Naive thymus-derived CD4-positive, alpha-beta T cell (primary cell): ENCODE results near the gene EXOSC10. TPM values are rescaled to one million over a fixed set of nuclear protein-coding genes. Genes with fewer than 3 reads are reported as not detected.
"Not testable (repeated sequence)": the region's sequence is repeated elsewhere in the genome, so short reads cannot be mapped to it uniquely, and the experiment has no call there.

Experiments used
- ATAC-seq: fragments of 150-1000 bp; cut with Tn5 transposase; 2 replicates; pipeline ENCODE4 v1.10.0; 2021; ENCODE audit warnings: mild to moderate bottlenecking, moderate library complexity
- CTCF ChIA-PET: fragments of 350-600 bp; sonication (Branson Sonifier 250); formaldehyde crosslinking; loops from one replicate; lab custom pipeline; 2021; ENCODE audit warnings: antibody characterized with exemption; lab: Charles Lee
- POLR2A ChIA-PET: fragments of 350-600 bp; sonication (Branson Sonifier 250); formaldehyde crosslinking; loops from one replicate; lab custom pipeline; 2021; ENCODE audit warnings: antibody characterized with exemption, inconsistent platforms; lab: Charles Lee
- DNase-seq, 9 donors: peaks; one replicate each; pipeline versions ENCODE4 v3.0.0 to v3.0.0-alpha.2; 2020 to 2022; ENCODE audit warnings: mixed read lengths in 1 of 9
- H3K27ac ChIP-seq: one replicate; pipeline ENCODE4 v1.7.0; 2013; ENCODE audit warnings: mild to moderate bottlenecking, low read depth, low read length, moderate library complexity
- H3K27me3 ChIP-seq, 2 donors: one replicate each; pipeline ENCODE4 v1.7.0; 2013; ENCODE audit warnings: low read length in 2 of 2, mild to moderate bottlenecking in 2 of 2, moderate library complexity in 2 of 2; ENCODE audit not compliant: control insufficient read depth in 2 of 2, insufficient read depth in 2 of 2
- H3K36me3 ChIP-seq, 3 experiments: 1 replicate in 2 of 3; 2 replicates in 1 of 3; pipeline ENCODE4 v1.7.0; 2013; ENCODE audit warnings: low read length in 3 of 3, mild to moderate bottlenecking in 3 of 3, moderate library complexity in 1 of 3; ENCODE audit not compliant: insufficient read depth in 3 of 3, control insufficient read depth in 2 of 3
- H3K4me1 ChIP-seq, 2 donors: one replicate each; pipeline ENCODE4 v1.7.0; 2013; ENCODE audit warnings: low read length in 2 of 2, mild to moderate bottlenecking in 2 of 2, moderate library complexity in 1 of 2; ENCODE audit not compliant: control insufficient read depth in 2 of 2, insufficient read depth in 2 of 2
- H3K4me3 ChIP-seq: 2 replicates; pipeline ENCODE4 v1.7.0; 2013; ENCODE audit warnings: mild to moderate bottlenecking, low read length
- H3K9me3 ChIP-seq, 3 experiments: 1 replicate in 2 of 3; 2 replicates in 1 of 3; pipeline ENCODE4 v1.7.0; 2013; ENCODE audit warnings: low read length in 3 of 3; ENCODE audit not compliant: control insufficient read depth in 2 of 3
- H3K27ac Mint-ChIP-seq, 9 donors: one replicate each; pipeline ENCODE4 v1.8.0; 2020 to 2022; ENCODE audit warnings: mixed read lengths in 9 of 9, mild to moderate bottlenecking in 8 of 9, moderate library complexity in 5 of 9, inconsistent platforms in 2 of 9
- H3K27me3 Mint-ChIP-seq, 5 donors: one replicate each; pipeline ENCODE4 v1.8.0; 2021 to 2022; ENCODE audit warnings: mixed read lengths in 5 of 5, mild to moderate bottlenecking in 1 of 5
- H3K36me3 Mint-ChIP-seq, 5 donors: one replicate each; pipeline ENCODE4 v1.8.0; 2020 to 2022; ENCODE audit warnings: mixed read lengths in 5 of 5, mild to moderate bottlenecking in 3 of 5, inconsistent platforms in 1 of 5
- H3K4me1 Mint-ChIP-seq, 7 donors: one replicate each; pipeline ENCODE4 v1.8.0; 2020 to 2022; ENCODE audit warnings: mixed read lengths in 7 of 7, mild to moderate bottlenecking in 3 of 7, inconsistent platforms in 1 of 7
- H3K4me3 Mint-ChIP-seq, 10 donors: one replicate each; pipeline ENCODE4 v1.8.0; 2020 to 2022; ENCODE audit warnings: mild to moderate bottlenecking in 10 of 10, mixed read lengths in 10 of 10, moderate library complexity in 6 of 10, inconsistent platforms in 2 of 10
- H3K9me3 Mint-ChIP-seq, 11 donors: one replicate each; pipeline ENCODE4 v1.8.0; 2020 to 2022; ENCODE audit warnings: mixed read lengths in 11 of 11, mild to moderate bottlenecking in 4 of 11, inconsistent platforms in 1 of 11, moderate library complexity in 1 of 11
- intact Hi-C, 2 donors: fragments of 100-400 bp; cut with micrococcal nuclease; formaldehyde crosslinking; loops; one replicate each; pipeline ENCODE4 v1.15.1; 2023
- polyA plus RNA-seq, 2 donors: library from polyadenylated mRNA; unstranded; fragments of 300-500 nt; fragmentation: Illumina TruSeq; gene quantifications; one replicate each; pipeline ENCODE4 v1.2.3, GENCODE V29; 2021
- total RNA-seq, 6 experiments: library from RNA in 5 of 6; stranded (reverse) in 5 of 6; gene quantifications; 1 replicate in 5 of 6; 2 replicates in 1 of 6; pipeline ENCODE4 v1.2.3 and lab custom pipeline; 2021 to 2026

The EXOSC10 gene
- total and polyA plus RNA-seq, 7 experiments from 2014 or later: 33.9 to 83.4 (median 80.0) TPM

DNA sequence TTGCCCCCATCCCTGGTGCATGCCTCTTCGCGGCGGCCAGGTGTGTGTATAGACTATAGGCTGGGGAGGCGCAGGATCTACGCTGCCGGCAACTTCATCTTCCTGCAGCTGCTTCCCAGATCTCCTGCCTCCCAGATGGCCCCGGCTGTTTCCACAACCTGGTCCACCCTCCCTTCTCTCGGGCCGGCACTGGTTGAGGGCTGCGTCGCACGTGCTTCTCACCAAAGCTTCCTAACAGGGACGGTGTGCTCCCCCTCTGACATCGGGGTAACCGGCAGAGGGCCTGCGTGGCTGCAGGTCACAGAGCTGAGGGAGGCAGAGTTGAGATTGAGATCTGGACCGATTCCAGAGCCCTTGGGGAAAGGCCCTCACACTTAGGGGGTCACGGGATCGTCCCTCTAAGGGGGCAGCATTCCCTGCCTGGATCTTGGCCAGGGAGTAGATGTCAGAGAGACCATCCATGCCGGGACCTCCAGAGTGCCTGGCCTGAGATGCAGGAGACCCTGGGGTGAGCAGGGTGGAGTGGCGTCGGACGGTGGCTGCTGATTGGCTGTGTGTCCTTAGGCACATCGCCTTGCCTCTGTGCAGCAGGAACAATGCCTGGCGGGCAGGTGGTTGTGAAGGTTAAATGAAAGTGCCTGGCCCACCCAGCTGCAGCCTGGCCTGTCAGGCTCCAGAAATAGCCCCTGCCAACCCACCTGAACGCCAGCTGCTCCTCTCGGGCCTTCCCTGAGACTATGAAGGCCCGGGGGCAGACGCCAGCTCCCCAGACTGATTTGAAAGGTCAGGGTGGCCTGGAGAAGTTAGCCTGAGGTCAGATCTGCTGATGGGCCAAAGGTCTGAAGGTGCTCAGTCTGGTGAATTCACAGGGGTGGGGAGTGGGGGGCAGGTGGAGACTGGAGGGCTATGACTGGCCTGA is 46.6 kb downstream of the EXOSC10 start:
- Histone ChIP-seq H3K4me3 (no peak overlapping the region), H3K27me3 (no peaks in the 10 kb centered on the region), H3K4me1 (no peaks in the 10 kb centered on the region), H3K36me3 (peaks cover 0 to 25% (median 5%) of the 10 kb centered on the region in 3 experiments), H3K27ac (no peak overlapping the region), H3K9me3 (no peaks in the 10 kb centered on the region)
- CTCF ChIA-PET: no interaction called here
- no peaks in the 10 kb centered on the region for H3K9me3 Mint-ChIP-seq
- POLR2A ChIA-PET: interaction anchor here (1.2 kb wide), 1 partner anchor 8 kb away, joined by 3 read pairs; no protein-coding TSS in a partner anchor
- H3K4me3 Mint-ChIP-seq: no peak overlapping the region
- H3K27ac Mint-ChIP-seq: no peak overlapping the region
- intact Hi-C loops: no loop called here
- ATAC-seq: no peak
- no peaks in the 10 kb centered on the region for H3K4me1 Mint-ChIP-seq
- H3K27me3 Mint-ChIP-seq: no peaks in the 10 kb centered on the region
- no peak for DNase-seq
- peaks cover 0 to 7% (median 0%) of the 10 kb centered on the region in 5 donors for H3K36me3 Mint-ChIP-seq

DNA sequence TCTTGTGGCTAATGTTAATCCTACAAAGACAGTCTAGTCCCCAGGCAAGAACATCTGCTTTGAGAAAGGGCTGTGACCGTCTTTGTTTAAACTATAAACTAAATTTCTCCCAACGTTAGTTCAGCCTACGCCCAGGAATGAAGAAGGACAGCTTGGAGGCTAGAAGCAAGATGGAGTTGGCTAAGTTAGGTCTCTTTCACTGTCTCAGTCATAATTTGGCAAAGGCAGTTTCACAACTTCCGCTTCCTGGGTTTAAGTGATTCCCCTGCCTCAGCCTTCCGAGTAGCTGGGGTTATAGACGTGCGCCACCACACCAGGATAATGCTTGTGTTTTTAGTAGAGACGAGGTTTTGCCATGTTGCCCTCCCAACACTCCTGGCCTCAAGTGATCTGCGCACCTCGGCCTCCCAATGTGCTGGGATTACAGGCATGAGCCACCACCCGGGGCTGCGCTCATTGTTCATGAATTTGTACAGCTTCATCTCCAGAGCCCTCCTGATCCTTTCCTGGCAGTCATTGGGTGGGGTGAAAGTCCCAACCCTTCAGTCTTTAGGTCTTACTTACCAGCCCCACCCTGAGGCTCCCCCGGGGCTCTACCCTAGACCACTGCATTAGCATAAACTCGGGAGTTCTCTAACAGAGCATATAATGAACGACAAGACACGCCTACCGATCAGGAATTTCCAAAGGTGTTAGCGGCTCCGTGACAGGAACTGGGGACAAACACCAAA is 47.7 kb downstream of the EXOSC10 start:
- Histone ChIP-seq H3K27me3 (no peaks in the 10 kb centered on the region), H3K4me1 (no peaks in the 10 kb centered on the region), H3K4me3 (no peak overlapping the region), H3K27ac (no peak overlapping the region), H3K36me3 (peaks cover 0 to 23% (median 3%) of the 10 kb centered on the region in 3 experiments), H3K9me3 (no peaks in the 10 kb centered on the region)
- intact Hi-C loops: no loop called here
- Mint-ChIP-seq H3K27ac (no peak overlapping the region), H3K36me3 (peaks cover 0 to 5% (median 0%) of the 10 kb centered on the region in 5 donors), H3K4me1 (no peaks in the 10 kb centered on the region), H3K9me3 (no peaks in the 10 kb centered on the region), H3K4me3 (no peak overlapping the region), H3K27me3 (no peaks in the 10 kb centered on the region)
- ChIA-PET POLR2A (interaction anchor here (1.2 to 1.5 kb wide), 2 partner anchors 10 to 11 kb away, joined by 3 read pairs; no protein-coding TSS in a partner anchor), CTCF (interaction anchor here (0.6 kb wide), 1 partner anchor 155 kb away, joined by 5 read pairs; no protein-coding TSS in a partner anchor)
- ATAC-seq (peak; percentile 38), DNase-seq (no peak)

DNA sequence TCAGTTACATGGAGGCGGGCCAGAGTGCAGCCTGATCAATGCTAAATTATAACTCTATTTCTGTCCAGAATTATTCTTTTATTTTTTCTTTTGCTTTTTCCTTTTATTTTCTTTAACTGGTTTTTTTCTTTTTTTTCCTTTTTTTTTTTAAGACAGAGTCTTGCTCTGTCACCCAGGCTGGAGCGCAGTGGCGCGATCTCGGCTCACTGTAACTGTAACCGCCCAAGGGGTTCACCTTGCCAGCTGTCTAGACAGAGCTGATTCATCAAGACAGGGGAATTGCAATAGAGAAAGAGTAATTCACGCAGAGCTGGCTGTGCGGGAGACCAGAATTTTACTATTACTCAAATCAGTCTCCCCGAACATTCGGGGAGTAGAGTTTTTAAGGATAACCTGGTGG is 48.5 kb downstream of the EXOSC10 start:
- H3K4me1 ChIP-seq, CTCF ChIA-PET, H3K36me3 Mint-ChIP-seq, H3K27ac Mint-ChIP-seq, H3K4me1 Mint-ChIP-seq, H3K27me3 ChIP-seq, H3K27me3 Mint-ChIP-seq, H3K9me3 Mint-ChIP-seq, DNase-seq, H3K4me3 ChIP-seq, H3K27ac ChIP-seq, ATAC-seq, H3K9me3 ChIP-seq, H3K4me3 Mint-ChIP-seq, intact Hi-C loops: not testable (repeated sequence)
- H3K36me3 ChIP-seq: peaks cover 0 to 14% (median 0%) of the 10 kb centered on the region in 3 experiments
- POLR2A ChIA-PET: interaction anchor here (0.5 to 1.5 kb wide), 2 partner anchors 12 to 659 kb away, joined by 3 to 4 read pairs; no protein-coding TSS in a partner anchor

DNA sequence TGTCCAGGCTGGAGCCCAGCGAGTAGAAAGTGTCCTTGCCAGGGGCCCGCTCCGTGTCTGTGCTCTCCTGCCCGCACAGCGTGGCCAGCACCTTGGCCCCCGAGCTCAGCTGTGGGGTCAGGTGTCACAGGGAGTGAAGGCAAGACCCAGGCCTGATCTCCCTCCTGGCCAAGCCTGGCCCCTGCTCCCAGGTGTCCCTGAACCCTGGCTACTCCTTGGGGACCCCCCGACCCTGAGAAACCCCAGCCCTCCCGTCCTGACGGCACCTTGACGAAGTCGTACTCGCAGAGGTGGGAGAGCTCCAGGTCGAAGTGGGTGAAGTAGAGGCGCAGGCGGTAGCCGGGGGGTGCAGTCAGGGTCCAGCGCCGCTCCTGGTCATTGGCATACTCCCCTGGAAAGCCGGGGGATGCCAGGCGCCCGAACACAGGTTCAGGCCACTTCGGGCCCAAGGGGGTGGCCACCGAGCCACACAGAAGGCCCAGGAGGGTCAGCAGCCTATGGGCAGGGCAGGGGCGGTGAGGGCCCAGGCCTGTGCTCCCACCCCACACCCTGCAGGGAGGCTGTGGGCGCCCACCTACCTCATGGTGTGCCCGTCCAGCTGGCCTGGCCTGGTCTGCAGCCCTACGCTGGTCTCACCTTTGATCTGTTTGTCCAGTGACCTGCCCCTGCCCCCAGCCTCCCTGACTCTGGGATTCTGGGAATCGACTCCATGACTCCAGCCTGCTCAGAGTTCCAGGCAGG is 52.9 kb downstream of the EXOSC10 start, which contains the start of gene MASP2:
TSS of gene MASP2 (minus strand) at position 615 of the 741 bp plus-strand sequence. CDS start at position 583, 32 bp downstream.
- no peaks in the 10 kb centered on the region for H3K36me3 ChIP-seq
- no peaks in the 10 kb centered on the region for H3K9me3 Mint-ChIP-seq
- no peak for DNase-seq

DNA sequence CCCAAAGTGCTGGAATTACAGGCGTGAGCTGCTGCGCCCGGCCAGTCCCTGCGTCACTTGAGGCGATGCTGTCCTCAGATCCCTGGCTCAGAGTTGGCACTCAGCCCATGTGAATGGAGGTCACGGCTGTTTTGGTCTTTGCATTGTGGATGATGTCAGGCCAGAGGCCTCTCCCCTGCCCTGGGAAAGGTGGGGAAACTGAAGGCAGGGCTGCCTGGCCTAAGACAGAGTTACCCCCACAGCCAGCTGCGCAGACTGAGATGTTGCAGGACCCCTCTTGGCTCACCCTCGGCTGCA is 53.5 kb downstream of the EXOSC10 start:
- Mint-ChIP-seq H3K4me1 (no peaks in the 10 kb centered on the region), H3K4me3 (no peak overlapping the region), H3K9me3 (no peaks in the 10 kb centered on the region), H3K36me3 (no peaks in the 10 kb centered on the region), H3K27me3 (no peaks in the 10 kb centered on the region), H3K27ac (no peak overlapping the region)
- Histone ChIP-seq H3K4me3 (no peak overlapping the region), H3K27me3 (no peaks in the 10 kb centered on the region), H3K9me3 (no peaks in the 10 kb centered on the region), H3K4me1 (no peaks in the 10 kb centered on the region), H3K36me3 (no peaks in the 10 kb centered on the region), H3K27ac (no peak overlapping the region)
- POLR2A ChIA-PET: interaction anchor here (1.2 kb wide), 1 partner anchor 190 kb away, joined by 3 read pairs; no protein-coding TSS in a partner anchor
- DNase-seq: no peak
- ATAC-seq: no peak
- CTCF ChIA-PET: no interaction called here
- intact Hi-C loops: no loop called here

More for the DNA sequence above, 52.9 kb downstream of the EXOSC10 start, which contains the start of gene MASP2:
- H3K4me3 Mint-ChIP-seq: no peak within 1 kb of the TSS
- ChIA-PET CTCF (interaction anchor here (1.4 kb wide), 1 partner anchor 9 kb away, joined by 3 read pairs; no protein-coding TSS in a partner anchor), POLR2A (no interaction called here)
- H3K27me3 Mint-ChIP-seq: no peaks in the 10 kb centered on the region
- H3K27me3 ChIP-seq: no peaks in the 10 kb centered on the region
- no peaks in the 10 kb centered on the region for H3K36me3 Mint-ChIP-seq
- no peak within 1 kb of the TSS for H3K4me3 ChIP-seq
- intact Hi-C loops: no loop called here
- no peaks in the 10 kb centered on the region for H3K9me3 ChIP-seq
- no peaks in the 10 kb centered on the region for H3K4me1 ChIP-seq
- no peak for ATAC-seq
- no peak within 1 kb of the TSS for H3K27ac Mint-ChIP-seq
- H3K27ac ChIP-seq: no peak within 1 kb of the TSS
- no peaks in the 10 kb centered on the region for H3K4me1 Mint-ChIP-seq
